WERI-Rb-1 (cell line): ENCODE data around the gene MPP3.

Source experiments
- DNase-seq: peaks from one replicate; pipeline ENCODE4 v3.0.0-alpha.2; 2020
- H3K27ac ChIP-seq: fragments of 250-450 bp; sonication (Bioruptor Pico); 2 replicates; pipeline ENCODE4 v1.5.1; 2020; ENCODE audit warnings: mild to moderate bottlenecking, moderate library complexity
- H3K27me3 ChIP-seq: fragments of 250-450 bp; sonication (Bioruptor Pico); 2 replicates; pipeline ENCODE4 v1.5.1; 2021; ENCODE audit warnings: mild to moderate bottlenecking, low read depth, moderate library complexity; ENCODE audit not compliant: insufficient read depth, severe bottlenecking
- H3K36me3 ChIP-seq: fragments of 250-450 bp; sonication (Bioruptor Pico); 2 replicates; pipeline ENCODE4 v1.5.1; 2020; ENCODE audit warnings: mild to moderate bottlenecking, moderate library complexity
- H3K4me3 ChIP-seq: 2 replicates; pipeline ENCODE4 v1.5.1; 2011; ENCODE audit warnings: low read depth, mild to moderate bottlenecking, control low read depth, low read length
- H3K9me3 ChIP-seq: fragments of 250-450 bp; sonication (Bioruptor Pico); 2 replicates; pipeline ENCODE4 v1.5.1; 2021; ENCODE audit warnings: mild to moderate bottlenecking, moderate library complexity; ENCODE audit not compliant: severe bottlenecking
- CTCF ChIP-seq: IDR thresholded peaks from 2 replicates; pipeline ENCODE4 v1.5.1; 2011; ENCODE audit warnings: low read depth, mild to moderate bottlenecking, control low read depth, inconsistent platforms, low read length

The MPP3 gene

GRCh38 chr17:43813386-43813785 lies 19.6 kb downstream of the MPP3 start:
- DNase-seq = no peak
- no peak overlapping the region for H3K4me3 ChIP-seq
- H3K27ac ChIP-seq = no peak overlapping the region
- no peaks in the 10 kb centered on the region for H3K9me3 ChIP-seq
- H3K36me3 ChIP-seq = peaks cover 55% of the 10 kb centered on the region
- no peak for TF ChIP-seq CTCF
- no peaks in the 10 kb centered on the region for H3K27me3 ChIP-seq

- Histone ChIP-seq H3K27me3 (no peaks in the 10 kb centered on the region), H3K27ac (no peak overlapping the region), H3K9me3 (no peaks in the 10 kb centered on the region), H3K36me3 (peaks cover 62% of the 10 kb centered on the region), H3K4me3 (no peak overlapping the region)
- TF ChIP-seq CTCF = no peak
- DNase-seq = no peak
Measured at GRCh38 chr17:43812396-43813265, 20.3 kb downstream of the MPP3 start.

GRCh38 chr17:43810823-43811222 lies 22.1 kb downstream of the MPP3 start:
- H3K9me3 ChIP-seq = no peaks in the 10 kb centered on the region
- no peak overlapping the region for H3K4me3 ChIP-seq
- no peak overlapping the region for H3K27ac ChIP-seq
- no peak for TF ChIP-seq CTCF
- no peak for DNase-seq
- peaks cover 72% of the 10 kb centered on the region for H3K36me3 ChIP-seq
- H3K27me3 ChIP-seq = no peaks in the 10 kb centered on the region

- no peaks in the 10 kb centered on the region for H3K9me3 ChIP-seq
- H3K4me3 ChIP-seq = no peak overlapping the region
- no peak overlapping the region for H3K27ac ChIP-seq
- DNase-seq = no peak
- H3K27me3 ChIP-seq = no peaks in the 10 kb centered on the region
- peaks cover 75% of the 10 kb centered on the region for H3K36me3 ChIP-seq
- no peak for TF ChIP-seq CTCF
Measured at GRCh38 chr17:43810226-43810715, 22.7 kb downstream of the MPP3 start.

GRCh38 chr17:43809121-43809520 lies 23.8 kb downstream of the MPP3 start:
- DNase-seq = no peak
- H3K27me3 ChIP-seq = no peaks in the 10 kb centered on the region
- TF ChIP-seq CTCF = no peak
- peaks cover 77% of the 10 kb centered on the region for H3K36me3 ChIP-seq
- H3K9me3 ChIP-seq = no peaks in the 10 kb centered on the region
- no peak overlapping the region; the same call in 1 of the 2 replicates for H3K27ac ChIP-seq
- H3K4me3 ChIP-seq = no peak overlapping the region
